ENCODE results near the gene VANGL1. TPM values are rescaled to one million over a fixed set of nuclear protein-coding genes. Genes with fewer than 3 reads are reported as not detected.

Gene VANGL1
- total and polyA plus RNA-seq, 2 of the 13 experiments (the other 11 are each of a cell fraction or from before 2014, with no cell fraction given), result 5.3 to 9.4 TPM

GRCh38 chr1:115729756-115730155 lies 88.0 kb downstream of the VANGL1 start (continued):
- TF ChIP-seq, protein P1, sequence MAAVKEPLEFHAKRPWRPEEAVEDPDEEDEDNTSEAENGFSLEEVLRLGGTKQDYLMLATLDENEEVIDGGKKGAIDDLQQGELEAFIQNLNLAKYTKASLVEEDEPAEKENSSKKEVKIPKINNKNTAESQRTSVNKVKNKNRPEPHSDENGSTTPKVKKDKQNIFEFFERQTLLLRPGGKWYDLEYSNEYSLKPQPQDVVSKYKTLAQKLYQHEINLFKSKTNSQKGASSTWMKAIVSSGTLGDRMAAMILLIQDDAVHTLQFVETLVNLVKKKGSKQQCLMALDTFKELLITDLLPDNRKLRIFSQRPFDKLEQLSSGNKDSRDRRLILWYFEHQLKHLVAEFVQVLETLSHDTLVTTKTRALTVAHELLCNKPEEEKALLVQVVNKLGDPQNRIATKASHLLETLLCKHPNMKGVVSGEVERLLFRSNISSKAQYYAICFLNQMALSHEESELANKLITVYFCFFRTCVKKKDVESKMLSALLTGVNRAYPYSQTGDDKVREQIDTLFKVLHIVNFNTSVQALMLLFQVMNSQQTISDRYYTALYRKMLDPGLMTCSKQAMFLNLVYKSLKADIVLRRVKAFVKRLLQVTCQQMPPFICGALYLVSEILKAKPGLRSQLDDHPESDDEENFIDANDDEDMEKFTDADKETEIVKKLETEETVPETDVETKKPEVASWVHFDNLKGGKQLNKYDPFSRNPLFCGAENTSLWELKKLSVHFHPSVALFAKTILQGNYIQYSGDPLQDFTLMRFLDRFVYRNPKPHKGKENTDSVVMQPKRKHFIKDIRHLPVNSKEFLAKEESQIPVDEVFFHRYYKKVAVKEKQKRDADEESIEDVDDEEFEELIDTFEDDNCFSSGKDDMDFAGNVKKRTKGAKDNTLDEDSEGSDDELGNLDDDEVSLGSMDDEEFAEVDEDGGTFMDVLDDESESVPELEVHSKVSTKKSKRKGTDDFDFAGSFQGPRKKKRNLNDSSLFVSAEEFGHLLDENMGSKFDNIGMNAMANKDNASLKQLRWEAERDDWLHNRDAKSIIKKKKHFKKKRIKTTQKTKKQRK (IDR thresholded peaks at IDR 0.05; ENCODE audit: low read length), result no peak
- TF ChIP-seq NCOR1 (IDR thresholded peaks at IDR 0.05; ENCODE audit: borderline replicate concordance, low read length), result no peak
- no peak for TF ChIP-seq ZNF430 (CRISPR knock-in tag; IDR thresholded peaks at IDR 0.05)
- TF ChIP-seq ZNF44 (CRISPR knock-in tag; IDR thresholded peaks at IDR 0.05), result no peak
- no peak for TF ChIP-seq HOXD1 (CRISPR knock-in tag; IDR thresholded peaks at IDR 0.05)
- TF ChIP-seq DNMT1 (CRISPR knock-in tag; IDR thresholded peaks at IDR 0.05), result no peak

GRCh38 chr1:115732316-115732715 lies 90.5 kb downstream of the VANGL1 start:
- H3K79me2 ChIP-seq (ENCODE audit: insufficient read depth, low read length), result no peaks in the 10 kb centered on the region
- H3K4me2 ChIP-seq (ENCODE audit: low read depth, low read length), result no peak overlapping the region
- H3K27me3 ChIP-seq (ENCODE audit: control insufficient read depth in 1 of 2, insufficient read depth in 2 of 2, low read length in 2 of 2), result no peaks in the 10 kb centered on the region
- H3K4me1 ChIP-seq (ENCODE audit: insufficient read depth, low read length), result peaks cover 14% of the 10 kb centered on the region
- DNase-seq (ENCODE audit: low spot score), result no peak
- no peak for ATAC-seq
- no peaks in the 10 kb centered on the region for H4K20me1 ChIP-seq (ENCODE audit: insufficient read depth, low read length)
- H3K27ac ChIP-seq (ENCODE audit: extremely low read length, insufficient read depth, low read length), result no peak overlapping the region
- ChIA-PET POLR2A (no interaction called here), CTCF (ENCODE audit: low intra/inter-chr PET ratio, low total read pairs) (no interaction called here)
- 21% methylated on average over 4 of the region's 4 CpGs for WGBS (ENCODE audit: low lambda C conversion rate)
- in situ Hi-C loops (cut with HindIII; ENCODE audit: extremely low pct_ligation_motif_present, low pct_unique_long_range_greater_than_20kb) (no loop called here), intact Hi-C loops (cut with micrococcal nuclease; ENCODE audit: unreplicated experiment) (no loop called here)
- no peak for FAIRE-seq
- H3K9me3 ChIP-seq (ENCODE audit: low read length), result no peaks in the 10 kb centered on the region
- H3K4me3 ChIP-seq (replicated peaks in 1 of 3; ENCODE audit: insufficient read depth in 1 of 3, low read depth in 2 of 3, low read length in 3 of 3), result no peak overlapping the region
- no peak overlapping the region for H2AFZ ChIP-seq (ENCODE audit: low read length)
- H3K9ac ChIP-seq (ENCODE audit: insufficient read depth, low read depth, low read length), result no peak overlapping the region
- no TSS peak for BruUV-seq (replicated peaks)
- no peaks in the 10 kb centered on the region for H3K36me3 ChIP-seq (replicated peaks in 1 of 2; ENCODE audit: control insufficient read depth in 1 of 2, insufficient read depth in 2 of 2, low read length in 2 of 2)
- TF ChIP-seq PHF8 (CRISPR knock-in tag; IDR thresholded peaks at IDR 0.05), result no peak
- TF ChIP-seq, protein P2, sequence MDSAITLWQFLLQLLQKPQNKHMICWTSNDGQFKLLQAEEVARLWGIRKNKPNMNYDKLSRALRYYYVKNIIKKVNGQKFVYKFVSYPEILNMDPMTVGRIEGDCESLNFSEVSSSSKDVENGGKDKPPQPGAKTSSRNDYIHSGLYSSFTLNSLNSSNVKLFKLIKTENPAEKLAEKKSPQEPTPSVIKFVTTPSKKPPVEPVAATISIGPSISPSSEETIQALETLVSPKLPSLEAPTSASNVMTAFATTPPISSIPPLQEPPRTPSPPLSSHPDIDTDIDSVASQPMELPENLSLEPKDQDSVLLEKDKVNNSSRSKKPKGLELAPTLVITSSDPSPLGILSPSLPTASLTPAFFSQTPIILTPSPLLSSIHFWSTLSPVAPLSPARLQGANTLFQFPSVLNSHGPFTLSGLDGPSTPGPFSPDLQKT (CRISPR knock-in tag; IDR thresholded peaks at IDR 0.05; ENCODE audit: borderline replicate concordance), result no peak
- no peak for TF ChIP-seq CC2D1A (CRISPR knock-in tag; IDR thresholded peaks at IDR 0.05)
- TF ChIP-seq, protein P3, sequence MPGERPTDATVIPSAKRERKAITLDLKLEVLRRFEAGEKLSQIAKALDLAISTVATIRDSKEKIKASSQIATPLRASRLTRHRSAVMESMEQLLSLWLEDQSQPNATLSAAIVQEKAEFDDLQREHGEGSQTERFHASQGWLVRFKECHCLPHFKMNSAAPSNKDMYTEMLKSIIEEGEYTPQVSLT (CRISPR knock-in tag; IDR thresholded peaks at IDR 0.05; ENCODE audit: borderline replicate concordance, low read depth), result no peak
- no peak for TF ChIP-seq ZNF616 (CRISPR knock-in tag; IDR thresholded peaks at IDR 0.05; ENCODE audit: low read depth)
- TF ChIP-seq, protein P4, sequence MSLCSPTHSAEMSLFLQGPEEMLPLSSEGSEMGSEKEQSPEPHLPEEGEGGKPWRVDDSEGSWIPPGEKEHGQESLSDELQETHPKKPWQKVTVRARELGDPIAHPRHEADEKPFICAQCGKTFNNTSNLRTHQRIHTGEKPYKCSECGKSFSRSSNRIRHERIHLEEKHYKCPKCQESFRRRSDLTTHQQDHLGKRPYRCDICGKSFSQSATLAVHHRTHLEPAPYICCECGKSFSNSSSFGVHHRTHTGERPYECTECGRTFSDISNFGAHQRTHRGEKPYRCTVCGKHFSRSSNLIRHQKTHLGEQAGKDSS (CRISPR knock-in tag; IDR thresholded peaks at IDR 0.05; ENCODE audit: borderline replicate concordance, low read depth), result no peak
- no peak for TF ChIP-seq SNRNP70 (IDR thresholded peaks at IDR 0.05; ENCODE audit: low read depth, low read length)
- TF ChIP-seq ZNF740 (CRISPR knock-in tag; IDR thresholded peaks at IDR 0.05), result no peak
- TF ChIP-seq CREM (IDR thresholded peaks at IDR 0.05), result no peak
- TF ChIP-seq CREM (CRISPR knock-in tag; IDR thresholded peaks at IDR 0.05), result no peak
